Omental fat pad (tissue), 4 donors: ENCODE results near the gene RHBG. TPM values are rescaled to one million over a fixed set of nuclear protein-coding genes. Genes with fewer than 3 reads are reported as not detected.

ENCODE experiments used
- ATAC-seq: fragments of 150-250 bp; one replicate; pipeline ENCODE4 v1.9.1; 2016; ENCODE audit warnings: mild to moderate bottlenecking, moderate library complexity; ENCODE audit not compliant: low FRiP score
- DNase-seq: peaks from one replicate; pipeline ENCODE4 v3.0.0-alpha.2; 2019; ENCODE audit warnings: low spot score
- CTCF ChIP-seq, 3 donors: fragments of 450-650 bp; IDR thresholded peaks; one replicate each; pipeline ENCODE4 v1.5.1; 2016 to 2017; ENCODE audit warnings: antibody characterized with exemption in 3 of 3, mild to moderate bottlenecking in 3 of 3, moderate library complexity in 2 of 3
- total RNA-seq, 4 donors: library from RNA; depleted of rRNA; stranded (reverse); fragments of >200 nt; gene quantifications; one replicate each; pipeline ENCODE4 v1.1.0, GENCODE V29; 2016

Gene RHBG
- total RNA-seq, 4 donors from 2014 or later = not detected

- TF ChIP-seq CTCF (IDR thresholded peaks at IDR 0.05) = no peak
- DNase-seq (no peak), ATAC-seq (no peak)
Observed at GRCh38 chr1:156413391-156414246, 44.6 kb downstream of the RHBG start.

- no peak for DNase-seq
- ATAC-seq = no peak
- TF ChIP-seq CTCF (IDR thresholded peaks at IDR 0.05) = no peak
Observed at GRCh38 chr1:156414461-156415064, 45.6 kb downstream of the RHBG start.

GRCh38 chr1:156416993-156417392 lies 48.0 kb downstream of the RHBG start:
- DNase-seq = no peak
- no peak for ATAC-seq
- TF ChIP-seq CTCF (IDR thresholded peaks at IDR 0.05) = no peak

- no peak for TF ChIP-seq CTCF (IDR thresholded peaks at IDR 0.05)
- no peak for ATAC-seq
Observed at GRCh38 chr1:156417401-156418020, 48.5 kb downstream of the RHBG start.

GRCh38 chr1:156418416-156419070 lies 49.5 kb downstream of the RHBG start:
- no peak for TF ChIP-seq CTCF (IDR thresholded peaks at IDR 0.05)
- ATAC-seq (no peak), DNase-seq (no peak)

More at GRCh38 chr1:156417401-156418020, 48.5 kb downstream of the RHBG start:
- no peak for DNase-seq

- DNase-seq = no peak
- no peak for ATAC-seq
- no peak for TF ChIP-seq CTCF (IDR thresholded peaks at IDR 0.05)
Observed at GRCh38 chr1:156419854-156420204, 50.8 kb downstream of the RHBG start.
